ENCODE data around the gene GRIFIN.

The GRIFIN gene

DNA sequence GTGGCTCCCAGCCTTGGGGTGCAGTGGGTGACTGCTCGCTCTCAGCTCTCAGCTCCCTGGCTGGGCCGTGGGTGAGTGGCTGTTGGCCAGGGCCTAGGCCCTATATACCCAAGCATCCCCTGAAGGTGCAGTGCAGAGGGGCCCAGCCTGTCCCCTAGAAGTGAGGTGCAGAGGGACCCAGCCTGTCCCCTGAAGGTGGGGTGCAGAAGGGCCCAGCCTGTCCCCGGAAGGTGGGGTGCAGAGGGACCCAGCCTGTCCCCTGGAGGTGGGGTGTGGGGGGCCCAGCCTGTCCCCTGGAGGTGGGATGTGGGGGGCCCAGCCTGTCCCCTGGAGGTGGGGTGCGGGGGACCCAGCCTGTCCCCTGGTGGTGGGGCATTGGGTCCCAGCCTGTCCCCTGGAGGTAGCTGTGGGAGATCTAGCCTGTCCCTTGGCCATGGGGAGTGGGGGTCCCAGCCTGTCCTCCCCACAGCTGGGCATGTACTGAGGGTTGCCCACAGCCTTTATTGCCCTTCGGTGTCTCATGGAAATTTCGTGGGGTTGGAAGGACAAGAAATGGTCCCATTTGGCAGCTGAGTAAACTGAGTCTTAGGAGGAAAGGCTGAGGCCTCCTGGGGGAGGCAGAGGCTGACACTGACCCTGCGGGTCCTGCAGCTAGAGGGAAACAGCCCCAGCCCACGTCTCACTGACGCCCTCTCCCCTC is 25.9 kb upstream of the GRIFIN start:
- DNase-seq (ENCODE audit: low spot score), result no peak
- TF ChIP-seq, protein P1, sequence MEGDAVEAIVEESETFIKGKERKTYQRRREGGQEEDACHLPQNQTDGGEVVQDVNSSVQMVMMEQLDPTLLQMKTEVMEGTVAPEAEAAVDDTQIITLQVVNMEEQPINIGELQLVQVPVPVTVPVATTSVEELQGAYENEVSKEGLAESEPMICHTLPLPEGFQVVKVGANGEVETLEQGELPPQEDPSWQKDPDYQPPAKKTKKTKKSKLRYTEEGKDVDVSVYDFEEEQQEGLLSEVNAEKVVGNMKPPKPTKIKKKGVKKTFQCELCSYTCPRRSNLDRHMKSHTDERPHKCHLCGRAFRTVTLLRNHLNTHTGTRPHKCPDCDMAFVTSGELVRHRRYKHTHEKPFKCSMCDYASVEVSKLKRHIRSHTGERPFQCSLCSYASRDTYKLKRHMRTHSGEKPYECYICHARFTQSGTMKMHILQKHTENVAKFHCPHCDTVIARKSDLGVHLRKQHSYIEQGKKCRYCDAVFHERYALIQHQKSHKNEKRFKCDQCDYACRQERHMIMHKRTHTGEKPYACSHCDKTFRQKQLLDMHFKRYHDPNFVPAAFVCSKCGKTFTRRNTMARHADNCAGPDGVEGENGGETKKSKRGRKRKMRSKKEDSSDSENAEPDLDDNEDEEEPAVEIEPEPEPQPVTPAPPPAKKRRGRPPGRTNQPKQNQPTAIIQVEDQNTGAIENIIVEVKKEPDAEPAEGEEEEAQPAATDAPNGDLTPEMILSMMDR (IDR thresholded peaks at IDR 0.05; ENCODE audit: extremely low read depth, missing control alignments), result no peak

DNA sequence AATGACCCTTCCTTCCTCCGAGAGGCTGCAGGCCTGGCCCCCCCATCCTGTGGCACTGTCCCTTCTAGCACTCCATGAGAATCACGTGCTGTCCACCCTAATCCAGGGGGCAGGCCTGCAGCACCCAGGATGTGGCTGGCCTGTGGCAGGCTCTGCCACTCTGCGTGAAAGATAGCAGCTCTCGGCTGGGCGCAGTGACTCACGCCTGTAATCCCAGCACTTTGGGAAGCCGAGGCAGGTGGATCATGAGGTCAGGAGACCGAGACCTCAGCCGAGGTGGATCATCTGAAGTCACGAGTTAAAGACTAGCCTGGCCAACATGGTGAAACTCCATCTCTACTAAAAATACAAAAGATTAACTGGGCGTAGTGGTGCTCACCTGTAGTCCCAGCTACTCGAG is 24.5 kb upstream of the GRIFIN start:
- TF ChIP-seq, protein P1 (IDR thresholded peaks at IDR 0.05; ENCODE audit: extremely low read depth, missing control alignments), result no peak
- no peak for DNase-seq (ENCODE audit: low spot score)

DNA sequence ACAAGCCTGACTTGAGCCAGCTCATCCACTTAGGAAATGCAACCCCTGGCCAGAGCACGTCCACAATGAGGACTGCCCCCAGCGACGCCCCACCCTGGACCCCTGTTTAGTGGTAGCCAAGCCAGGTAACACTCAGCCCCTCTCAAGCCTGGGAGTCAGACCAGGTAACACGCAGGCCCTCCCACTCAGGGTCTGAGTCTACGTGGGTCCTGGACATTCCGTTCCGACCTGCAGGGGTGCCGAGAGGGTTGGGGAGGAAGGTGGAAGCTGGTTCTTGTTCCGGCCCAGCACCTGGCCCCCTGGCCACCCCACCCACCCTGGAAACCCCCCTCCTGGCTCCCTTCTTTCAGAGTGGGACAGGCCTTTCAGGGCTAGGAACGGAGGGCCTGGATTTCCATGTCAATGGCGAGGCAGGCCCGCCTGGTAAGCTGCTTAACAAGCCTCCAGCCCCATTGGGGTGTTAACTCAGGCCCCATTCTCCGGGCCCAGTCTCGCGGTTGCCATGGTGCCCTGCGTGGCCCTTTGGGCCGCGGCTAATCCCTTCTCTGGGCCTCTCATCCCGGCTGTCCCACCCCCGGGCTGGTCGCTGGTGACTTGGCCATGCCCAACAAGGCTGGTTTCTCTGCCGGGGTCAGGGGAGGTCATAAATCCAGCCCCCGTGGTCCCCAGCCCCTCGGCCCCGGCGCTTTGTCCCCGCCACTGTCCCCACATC is 23.7 kb upstream of the GRIFIN start:
- TF ChIP-seq, protein P1 (IDR thresholded peaks at IDR 0.05; ENCODE audit: extremely low read depth, missing control alignments), result no peak
- no peak for DNase-seq (ENCODE audit: low spot score)

DNA sequence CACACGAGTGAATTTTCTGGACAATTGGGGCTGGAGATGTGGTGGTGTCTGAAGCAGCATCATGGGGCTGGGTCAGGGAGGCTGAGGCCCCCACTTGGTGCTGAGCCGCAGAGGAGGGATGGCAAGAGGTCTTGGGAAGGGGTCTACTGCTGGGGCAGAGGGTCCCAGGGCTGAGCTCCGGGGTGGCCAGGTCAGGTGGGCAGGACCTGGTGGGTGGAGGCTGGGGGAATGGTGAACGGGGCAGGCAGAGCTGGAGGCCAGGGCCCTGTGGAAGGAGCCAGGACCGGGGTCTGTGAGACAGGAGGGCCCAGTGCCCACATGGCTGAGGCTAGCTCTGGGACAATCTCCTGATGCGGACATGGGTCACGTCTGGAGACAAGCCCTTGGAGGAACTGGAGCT is 23.0 kb upstream of the GRIFIN start:
- no peak for DNase-seq (ENCODE audit: low spot score)
- TF ChIP-seq, protein P1 (IDR thresholded peaks at IDR 0.05; ENCODE audit: extremely low read depth, missing control alignments), result no peak

DNA sequence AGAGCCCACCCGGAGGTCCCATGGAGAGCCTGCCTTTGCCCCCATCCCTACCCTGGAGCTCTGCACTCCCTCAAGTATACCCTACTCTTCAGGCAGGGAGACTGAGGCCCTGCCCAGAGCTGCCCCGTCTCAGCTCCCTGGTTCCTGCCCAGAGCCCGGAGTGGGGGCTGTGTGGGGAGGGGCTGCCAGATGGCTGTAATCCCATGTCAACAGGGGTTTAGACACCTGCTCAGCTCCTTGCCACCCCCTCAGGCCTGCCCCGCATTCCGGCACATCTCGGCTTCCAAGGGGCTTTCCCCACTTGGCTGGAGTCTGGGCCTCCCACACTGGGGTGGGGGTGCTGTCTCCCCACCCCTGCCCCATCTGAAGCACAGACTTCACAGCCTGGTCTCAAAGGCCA is 22.5 kb upstream of the GRIFIN start:
- DNase-seq (ENCODE audit: low spot score), result no peak
- TF ChIP-seq, protein P1 (IDR thresholded peaks at IDR 0.05; ENCODE audit: extremely low read depth, missing control alignments), result no peak

DNA sequence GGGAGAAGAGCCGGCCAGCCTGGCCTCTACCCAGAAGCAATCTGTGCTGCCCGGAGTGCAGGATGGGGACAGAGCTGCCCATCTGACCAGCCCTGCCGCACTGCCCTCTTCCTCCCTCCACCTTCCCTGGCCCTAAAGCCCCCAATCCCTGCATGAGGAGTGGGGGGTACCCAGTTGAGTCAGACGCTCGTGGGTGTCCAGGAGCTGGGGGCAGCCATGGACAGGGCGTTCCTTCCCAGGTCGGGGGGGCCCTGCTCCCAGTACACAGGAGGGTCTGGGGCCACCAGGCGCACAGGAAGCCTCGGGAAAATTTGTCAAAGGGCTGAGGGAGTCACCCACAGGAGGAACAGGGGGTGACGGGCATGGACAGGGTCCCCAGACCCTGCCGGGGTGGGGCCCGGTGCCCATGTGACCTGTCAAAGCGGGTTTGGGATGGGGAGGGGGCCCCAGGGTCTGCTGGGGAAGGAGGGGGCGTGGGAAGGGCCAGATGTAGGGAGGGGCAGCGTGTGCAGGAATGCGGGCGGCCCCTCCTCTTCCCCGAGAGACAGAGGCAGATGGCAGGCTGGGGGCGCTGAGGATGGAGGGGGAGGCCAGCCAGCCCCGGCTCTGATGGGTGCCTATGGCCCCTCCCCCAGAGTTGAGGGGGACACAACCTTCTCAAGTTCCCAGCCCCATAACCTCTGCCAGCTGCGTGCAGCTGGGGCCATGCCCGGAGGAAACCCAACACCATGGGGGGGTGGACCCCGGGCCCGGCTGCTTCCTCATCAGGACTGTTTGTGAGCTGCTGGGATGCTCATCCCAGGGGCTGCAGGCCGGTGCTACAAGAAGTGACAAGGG is 21.5 kb upstream of the GRIFIN start:
- no peak for DNase-seq (ENCODE audit: low spot score)

More for the DNA sequence above, 21.5 kb upstream of the GRIFIN start:
- TF ChIP-seq, protein P1 (IDR thresholded peaks at IDR 0.05; ENCODE audit: extremely low read depth, missing control alignments), result no peak
